H4 (cell line): ENCODE measurements around the gene RNU7-1. TPM values are rescaled to one million over a fixed set of nuclear protein-coding genes. Genes with fewer than 3 reads are reported as not detected.

Source experiments
- total RNA-seq: library from RNA; depleted of rRNA; stranded (reverse); fragments of >200 nt; shearing (Covaris generic); gene quantifications from 2 replicates; pipeline ENCODE4 v1.2.3, GENCODE V29; 2014; rRNA removed

The RNU7-1 gene
- total RNA-seq, 1 experiment from 2014 or later = not detected

Other genes with a start within 250 kb of the RNU7-1 start
- gene PIANP, start 243.0 kb upstream of the RNU7-1 start, total RNA-seq = not detected in 2 replicates
- 93.8 and 93.9 TPM in 2 replicates for gene COPS7A, start 219.8 kb upstream of the RNU7-1 start, total RNA-seq
- 314 and 332 TPM in 2 replicates for gene MLF2, start 190.7 kb upstream of the RNU7-1 start, total RNA-seq
- gene PTMS, start 177.5 kb upstream of the RNU7-1 start, total RNA-seq = 122 and 133 TPM in 2 replicates
- 0.06 TPM in 1 of 2 replicates, not detected in the other for gene LAG3, start 171.3 kb upstream of the RNU7-1 start, total RNA-seq
- gene CD4, start 154.3 kb upstream of the RNU7-1 start, total RNA-seq = 0.12 TPM in 1 of 2 replicates, not detected in the other
- 8.5 and 13.8 TPM in 2 replicates for gene GPR162, start 122.0 kb upstream of the RNU7-1 start, total RNA-seq
- 29.5 and 35.2 TPM in 2 replicates for gene P3H3, start 115.4 kb upstream of the RNU7-1 start, total RNA-seq
- 0.12 and 1.0 TPM in 2 replicates for gene GNB3, start 102.9 kb upstream of the RNU7-1 start, total RNA-seq
- gene CDCA3, start 92.5 kb upstream of the RNU7-1 start, total RNA-seq = 75.3 and 101 TPM in 2 replicates
- 86.2 and 91.4 TPM in 2 replicates for gene USP5, start 91.7 kb upstream of the RNU7-1 start, total RNA-seq
- 2,242 and 2,549 TPM in 2 replicates for gene TPI1, start 76.3 kb upstream of the RNU7-1 start, total RNA-seq
- gene SPSB2, start 70.5 kb upstream of the RNU7-1 start, total RNA-seq = 10.8 TPM in 2 replicates
- gene LRRC23, start 39.0 kb upstream of the RNU7-1 start, total RNA-seq = 4.1 and 12.2 TPM in 2 replicates
- 10.6 and 11.2 TPM in 2 replicates for gene ENO2, start 29.2 kb upstream of the RNU7-1 start, total RNA-seq
- gene ATN1, start 15.9 kb upstream of the RNU7-1 start, total RNA-seq = 6.0 and 14.2 TPM in 2 replicates
- gene C12orf57, start 206 bp downstream of the RNU7-1 start, total RNA-seq = 219 and 260 TPM in 2 replicates
- not detected in 2 replicates for gene PTPN6, start 7.5 kb downstream of the RNU7-1 start, total RNA-seq
- gene PHB2, start 26.8 kb downstream of the RNU7-1 start, total RNA-seq = 486 and 563 TPM in 2 replicates
- gene EMG1, start 27.1 kb downstream of the RNU7-1 start, total RNA-seq = 99.6 and 119 TPM in 2 replicates
- 85.6 and 97.8 TPM in 2 replicates for gene LPCAT3, start 74.7 kb downstream of the RNU7-1 start, total RNA-seq
- gene C1S, start 116.9 kb downstream of the RNU7-1 start, total RNA-seq = 72.4 and 88.1 TPM in 2 replicates
- gene C1R, start 148.6 kb downstream of the RNU7-1 start, total RNA-seq = 71.4 and 104 TPM in 2 replicates
- gene C1RL, start 165.4 kb downstream of the RNU7-1 start, total RNA-seq = 21.4 and 46.4 TPM in 2 replicates
- 0.88 TPM in 1 of 2 replicates, not detected in the other for gene RBP5, start 185.1 kb downstream of the RNU7-1 start, total RNA-seq
- gene CLSTN3, start 186.6 kb downstream of the RNU7-1 start, total RNA-seq = 40.1 and 60.6 TPM in 2 replicates
- 27.6 and 39.2 TPM in 2 replicates for gene PEX5, start 245.9 kb downstream of the RNU7-1 start, total RNA-seq